ENCODE data around the gene CASP5.
"Not testable (repeated sequence)": the region's sequence is repeated elsewhere in the genome, so short reads cannot be mapped to it uniquely, and the experiment has no call there.

CASP5 gene

DNA sequence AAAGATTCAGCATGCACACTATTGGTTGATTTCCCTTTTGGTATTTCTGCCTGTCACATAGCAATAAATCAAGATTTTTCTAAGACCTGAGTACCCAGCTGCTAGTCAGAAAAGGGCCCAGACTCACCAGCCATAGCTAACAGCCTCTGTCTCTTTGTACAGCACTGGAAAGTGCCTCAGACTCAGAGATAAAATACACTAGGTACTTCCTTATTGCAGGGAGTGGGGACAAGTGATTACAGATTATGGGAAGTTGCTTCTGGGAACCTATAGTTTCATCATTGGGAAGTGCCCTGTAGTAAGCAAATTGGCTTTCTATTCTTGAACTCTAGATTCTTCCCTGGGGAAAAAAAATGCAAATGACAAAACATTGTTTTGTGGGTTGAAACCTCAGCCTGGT is at the start of gene CASP5:
Gene CASP5 (minus strand): TSS at position 166 of the 400 bp plus-strand sequence. CDS start 32 bp downstream, at position 134.
- H3F3A ChIP-seq (ENCODE audit: insufficient read depth): no peaks in the 10 kb centered on the region
- H3K9me2 ChIP-seq (replicated peaks; ENCODE audit: insufficient read depth, low read length): no peaks in the 10 kb centered on the region
- H3K36me3 ChIP-seq (ENCODE audit: low read length): no peaks in the 10 kb centered on the region
- no peak within 1 kb of the TSS for H3K9ac ChIP-seq (ENCODE audit: low read length)
- no peaks in the 10 kb centered on the region for H3K79me2 ChIP-seq (ENCODE audit: insufficient read depth, low read length)
- H3K27me3 ChIP-seq (ENCODE audit: low read length): no peaks in the 10 kb centered on the region
- no peak within 1 kb of the TSS for H3K27ac ChIP-seq (ENCODE audit: low read depth, low read length)
- TF ChIP-seq, protein P1, sequence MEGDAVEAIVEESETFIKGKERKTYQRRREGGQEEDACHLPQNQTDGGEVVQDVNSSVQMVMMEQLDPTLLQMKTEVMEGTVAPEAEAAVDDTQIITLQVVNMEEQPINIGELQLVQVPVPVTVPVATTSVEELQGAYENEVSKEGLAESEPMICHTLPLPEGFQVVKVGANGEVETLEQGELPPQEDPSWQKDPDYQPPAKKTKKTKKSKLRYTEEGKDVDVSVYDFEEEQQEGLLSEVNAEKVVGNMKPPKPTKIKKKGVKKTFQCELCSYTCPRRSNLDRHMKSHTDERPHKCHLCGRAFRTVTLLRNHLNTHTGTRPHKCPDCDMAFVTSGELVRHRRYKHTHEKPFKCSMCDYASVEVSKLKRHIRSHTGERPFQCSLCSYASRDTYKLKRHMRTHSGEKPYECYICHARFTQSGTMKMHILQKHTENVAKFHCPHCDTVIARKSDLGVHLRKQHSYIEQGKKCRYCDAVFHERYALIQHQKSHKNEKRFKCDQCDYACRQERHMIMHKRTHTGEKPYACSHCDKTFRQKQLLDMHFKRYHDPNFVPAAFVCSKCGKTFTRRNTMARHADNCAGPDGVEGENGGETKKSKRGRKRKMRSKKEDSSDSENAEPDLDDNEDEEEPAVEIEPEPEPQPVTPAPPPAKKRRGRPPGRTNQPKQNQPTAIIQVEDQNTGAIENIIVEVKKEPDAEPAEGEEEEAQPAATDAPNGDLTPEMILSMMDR (IDR thresholded peaks at IDR 0.05; ENCODE audit: insufficient read depth, low read length, poor library complexity, severe bottlenecking): no peak
- TF ChIP-seq EZH2phosphoT487 (conservative IDR thresholded peaks at IDR 0.05; ENCODE audit: low read length): no peak
- H3K9me3 ChIP-seq (ENCODE audit: insufficient read depth, low read length): no peaks in the 10 kb centered on the region
- no peak within 1 kb of the TSS for H3K4me3 ChIP-seq (ENCODE audit: insufficient read depth, low read length, poor library complexity, severe bottlenecking)
- H2AFZ ChIP-seq (ENCODE audit: low read depth, low read length, severe bottlenecking): no peak within 1 kb of the TSS
- no peaks in the 10 kb centered on the region for H4K20me1 ChIP-seq (ENCODE audit: low read depth, low read length)
- H3K4me2 ChIP-seq (ENCODE audit: low read depth, low read length, poor library complexity, severe bottlenecking): no peak within 1 kb of the TSS

DNA sequence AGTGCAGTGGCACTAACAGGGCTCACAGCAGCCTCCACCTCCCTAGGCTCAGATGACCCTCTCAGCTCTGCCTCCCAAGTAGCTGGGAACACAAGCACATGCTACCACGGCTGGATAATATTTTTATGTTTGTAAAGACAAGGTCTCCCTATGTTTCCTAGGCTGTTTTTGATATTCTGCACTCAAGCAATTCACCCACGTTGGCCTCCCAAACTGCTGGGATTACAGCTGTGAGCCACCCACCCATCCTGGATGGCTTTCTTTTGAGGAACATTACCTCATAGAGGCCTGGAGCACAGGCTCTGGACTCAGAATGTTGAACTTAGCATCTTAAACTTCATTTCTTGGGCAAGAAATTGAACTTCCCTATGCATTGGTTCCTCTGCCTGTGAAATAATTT is 49.1 kb upstream of the CASP5 start:
- not testable (repeated sequence) for H3K9ac ChIP-seq (ENCODE audit: low read length); H3K27me3 ChIP-seq (ENCODE audit: low read length); H3F3A ChIP-seq (ENCODE audit: insufficient read depth); H3K4me2 ChIP-seq (ENCODE audit: low read depth, low read length, poor library complexity, severe bottlenecking); H3K27ac ChIP-seq (ENCODE audit: low read depth, low read length); H3K36me3 ChIP-seq (ENCODE audit: low read length); H3K4me3 ChIP-seq (ENCODE audit: insufficient read depth, low read length, poor library complexity, severe bottlenecking); H2AFZ ChIP-seq (ENCODE audit: low read depth, low read length, severe bottlenecking); H3K9me2 ChIP-seq (replicated peaks; ENCODE audit: insufficient read depth, low read length); H3K79me2 ChIP-seq (ENCODE audit: insufficient read depth, low read length); H4K20me1 ChIP-seq (ENCODE audit: low read depth, low read length); H3K9me3 ChIP-seq (ENCODE audit: insufficient read depth, low read length)

DNA sequence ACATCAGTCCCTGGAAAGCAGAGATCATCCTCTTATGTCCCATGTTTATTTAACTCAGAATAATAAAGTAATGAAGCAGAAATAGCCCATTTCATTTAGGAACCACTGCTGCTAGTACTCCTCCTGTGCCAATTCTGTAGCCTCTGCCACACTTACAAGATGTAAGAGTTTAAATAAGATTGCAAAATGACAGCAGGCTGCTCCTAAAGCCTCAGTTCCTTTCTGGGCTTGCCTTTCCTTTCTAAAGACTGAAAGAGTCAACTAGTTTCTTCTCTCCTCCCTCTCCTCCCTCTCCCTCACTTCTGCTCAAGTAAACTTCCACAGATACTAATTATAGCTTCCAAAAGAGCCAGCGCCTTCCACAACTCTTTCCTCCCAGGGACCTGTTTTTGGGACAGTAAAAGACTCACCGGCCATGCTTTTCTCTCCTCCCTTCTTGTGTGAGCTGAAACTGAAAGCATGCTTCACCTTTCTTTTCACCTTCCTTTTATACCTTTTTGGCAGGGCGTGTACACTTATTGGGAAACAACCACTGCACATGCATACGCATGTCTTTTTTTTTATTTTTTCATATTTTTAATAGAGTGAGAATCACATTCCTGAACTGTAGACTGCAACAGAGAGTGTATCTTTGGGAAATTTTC is 48.2 kb upstream of the CASP5 start:
- no peaks in the 10 kb centered on the region for H3K27me3 ChIP-seq (ENCODE audit: low read length)
- H3F3A ChIP-seq (ENCODE audit: insufficient read depth): no peaks in the 10 kb centered on the region
- no peak overlapping the region for H2AFZ ChIP-seq (ENCODE audit: low read depth, low read length, severe bottlenecking)
- H3K9me3 ChIP-seq (ENCODE audit: insufficient read depth, low read length): no peaks in the 10 kb centered on the region
- no peaks in the 10 kb centered on the region for H4K20me1 ChIP-seq (ENCODE audit: low read depth, low read length)
- no peaks in the 10 kb centered on the region for H3K36me3 ChIP-seq (ENCODE audit: low read length)
- H3K4me3 ChIP-seq (ENCODE audit: insufficient read depth, low read length, poor library complexity, severe bottlenecking): no peak overlapping the region
- no peaks in the 10 kb centered on the region for H3K9me2 ChIP-seq (replicated peaks; ENCODE audit: insufficient read depth, low read length)
- H3K9ac ChIP-seq (ENCODE audit: low read length): no peak overlapping the region
- H3K4me2 ChIP-seq (ENCODE audit: low read depth, low read length, poor library complexity, severe bottlenecking): no peak overlapping the region
- no peaks in the 10 kb centered on the region for H3K79me2 ChIP-seq (ENCODE audit: insufficient read depth, low read length)
- no peak overlapping the region for H3K27ac ChIP-seq (ENCODE audit: low read depth, low read length)
- TF ChIP-seq EZH2phosphoT487 (conservative IDR thresholded peaks at IDR 0.05; ENCODE audit: low read length): no peak
- TF ChIP-seq, protein P1 (IDR thresholded peaks at IDR 0.05; ENCODE audit: insufficient read depth, low read length, poor library complexity, severe bottlenecking): no peak

DNA sequence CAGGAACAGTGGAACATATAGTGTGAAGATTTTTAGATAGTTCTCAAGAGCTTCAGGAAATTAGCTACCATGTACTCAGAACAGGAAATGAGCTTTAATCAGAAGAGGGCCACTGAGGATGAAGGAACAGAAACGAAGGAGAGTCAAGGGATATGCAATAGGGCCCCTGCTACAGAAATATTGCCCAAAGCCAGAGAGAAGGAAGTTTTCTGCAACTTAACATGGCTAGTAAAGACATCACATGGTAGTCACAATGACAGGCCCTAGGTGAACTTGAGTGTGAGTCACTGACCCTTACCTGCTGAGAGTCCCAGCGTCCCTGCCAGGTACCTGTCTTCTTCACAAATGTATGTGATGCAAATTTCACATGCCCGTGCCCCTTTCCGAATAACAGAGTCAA is 47.3 kb upstream of the CASP5 start:
- no peak overlapping the region for H2AFZ ChIP-seq (ENCODE audit: low read depth, low read length, severe bottlenecking)
- no peaks in the 10 kb centered on the region for H3K79me2 ChIP-seq (ENCODE audit: insufficient read depth, low read length)
- H3K4me2 ChIP-seq (ENCODE audit: low read depth, low read length, poor library complexity, severe bottlenecking): no peak overlapping the region
- no peaks in the 10 kb centered on the region for H3F3A ChIP-seq (ENCODE audit: insufficient read depth)
- H3K27me3 ChIP-seq (ENCODE audit: low read length): no peaks in the 10 kb centered on the region
- no peak overlapping the region for H3K4me3 ChIP-seq (ENCODE audit: insufficient read depth, low read length, poor library complexity, severe bottlenecking)
- no peaks in the 10 kb centered on the region for H3K9me3 ChIP-seq (ENCODE audit: insufficient read depth, low read length)
- no peaks in the 10 kb centered on the region for H4K20me1 ChIP-seq (ENCODE audit: low read depth, low read length)
- H3K9me2 ChIP-seq (replicated peaks; ENCODE audit: insufficient read depth, low read length): no peaks in the 10 kb centered on the region
- TF ChIP-seq EZH2phosphoT487 (conservative IDR thresholded peaks at IDR 0.05; ENCODE audit: low read length): no peak
- TF ChIP-seq, protein P1 (IDR thresholded peaks at IDR 0.05; ENCODE audit: insufficient read depth, low read length, poor library complexity, severe bottlenecking): no peak
- H3K27ac ChIP-seq (ENCODE audit: low read depth, low read length): no peak overlapping the region
- H3K36me3 ChIP-seq (ENCODE audit: low read length): no peaks in the 10 kb centered on the region
- no peak overlapping the region for H3K9ac ChIP-seq (ENCODE audit: low read length)

DNA sequence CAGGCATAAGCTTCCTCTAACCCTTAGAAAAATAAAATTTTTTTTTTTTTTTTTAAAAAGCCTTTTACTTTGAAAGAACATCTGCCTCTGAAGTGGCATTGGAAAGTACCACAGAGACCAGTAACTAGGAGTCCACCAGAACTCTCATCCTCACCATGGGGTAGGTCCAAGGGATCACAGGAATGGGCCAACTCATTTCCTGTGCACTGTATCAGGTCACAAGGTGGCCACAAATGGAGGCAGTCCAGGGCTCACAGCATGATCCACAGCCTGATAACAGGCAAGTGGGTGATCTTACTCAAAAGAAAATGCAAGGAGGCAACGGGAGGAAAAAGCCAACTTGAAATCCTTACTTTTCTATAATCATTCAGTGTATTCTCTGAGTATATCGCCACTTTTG is 46.8 kb upstream of the CASP5 start:
- H3K27me3 ChIP-seq (ENCODE audit: low read length); H4K20me1 ChIP-seq (ENCODE audit: low read depth, low read length); H3K9ac ChIP-seq (ENCODE audit: low read length); H2AFZ ChIP-seq (ENCODE audit: low read depth, low read length, severe bottlenecking); H3K36me3 ChIP-seq (ENCODE audit: low read length); H3K79me2 ChIP-seq (ENCODE audit: insufficient read depth, low read length); H3K4me2 ChIP-seq (ENCODE audit: low read depth, low read length, poor library complexity, severe bottlenecking); H3K9me3 ChIP-seq (ENCODE audit: insufficient read depth, low read length); H3K4me3 ChIP-seq (ENCODE audit: insufficient read depth, low read length, poor library complexity, severe bottlenecking); H3K9me2 ChIP-seq (replicated peaks; ENCODE audit: insufficient read depth, low read length); H3F3A ChIP-seq (ENCODE audit: insufficient read depth); H3K27ac ChIP-seq (ENCODE audit: low read depth, low read length): not testable (repeated sequence)

Data from SU-DHL-6 (cell line).